ENCODE data around the gene FARSA. TPM values are rescaled to one million over a fixed set of nuclear protein-coding genes. Genes with fewer than 3 reads are reported as not detected.

The FARSA gene
- polyA plus RNA-seq, 3 donors, result 42.7 to 49.7 (median 42.7) TPM

DNA sequence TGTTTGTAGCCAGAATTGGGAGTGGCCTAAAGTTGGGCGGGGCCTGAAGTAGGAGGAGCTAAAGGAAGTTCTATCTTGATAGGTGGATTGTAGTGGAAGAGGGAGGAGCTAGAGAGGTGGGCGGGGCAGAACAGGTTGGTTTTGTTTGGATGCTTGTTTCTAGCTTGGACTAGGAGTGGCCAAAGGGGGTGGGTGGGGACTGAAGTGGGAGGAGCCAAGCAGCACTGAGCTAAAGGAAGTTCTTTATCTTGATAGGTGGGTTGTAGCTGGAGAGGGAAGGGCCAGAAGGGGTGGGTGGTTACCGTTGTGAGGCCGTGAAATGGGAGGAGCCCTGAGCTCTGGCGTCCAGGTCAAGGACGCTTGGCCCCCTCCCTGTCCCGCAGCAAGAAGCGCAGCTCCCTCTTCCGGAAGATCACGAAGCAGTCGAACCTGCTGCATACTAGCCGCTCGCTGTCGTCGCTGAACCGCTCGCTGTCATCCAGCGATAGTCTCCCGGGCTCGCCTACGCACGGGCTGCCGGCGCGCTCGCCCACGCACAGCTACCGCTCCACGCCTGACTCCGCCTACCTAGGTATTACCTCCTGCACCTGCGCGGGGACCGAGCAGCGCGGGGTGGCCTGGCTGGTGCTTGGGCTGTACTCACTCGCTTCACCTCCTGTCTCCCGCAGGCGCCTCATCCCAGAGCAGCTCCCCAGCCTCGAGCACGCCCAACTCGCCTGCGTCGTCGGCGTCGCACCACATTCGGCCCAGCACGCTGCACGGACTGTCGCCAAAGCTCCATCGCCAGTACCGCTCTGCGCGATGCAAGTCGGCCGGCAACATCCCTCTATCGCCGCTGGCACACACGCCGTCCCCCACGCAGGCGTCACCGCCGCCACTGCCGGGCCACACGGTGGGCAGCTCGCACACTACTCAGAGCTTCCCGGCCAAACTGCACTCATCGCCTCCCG, 60.3 kb downstream of the FARSA start:
- no peak for DNase-seq (ENCODE audit: low read depth in 3 of 3, low spot score in 2 of 3)

Other genes with a start within 250 kb of the FARSA start
- gene GNG14, start 245.7 kb downstream of the FARSA start, polyA plus RNA-seq (ENCODE audit: insufficient read length in 3 of 3), result not detected
- 10 to 100 TPM; 12.0 to 14.3 (median 12.6) TPM for gene FBXW9, start 237.1 kb downstream of the FARSA start, polyA plus RNA-seq (ENCODE audit: insufficient read length in 3 of 3)
- 10 to 100 TPM; 62.2 to 66.0 (median 62.9) TPM for gene TNPO2, start 209.8 kb downstream of the FARSA start, polyA plus RNA-seq (ENCODE audit: insufficient read length in 3 of 3)
- 100 to 1,000 TPM; 125 to 160 (median 151) TPM for gene TRIR, start 199.0 kb downstream of the FARSA start, polyA plus RNA-seq (ENCODE audit: insufficient read length in 3 of 3)
- gene GET3, start 196.2 kb downstream of the FARSA start, polyA plus RNA-seq (ENCODE audit: insufficient read length in 3 of 3), result 10 to 100 TPM; 83.8 to 97.1 (median 89.2) TPM
- gene BEST2, start 181.9 kb downstream of the FARSA start, polyA plus RNA-seq (ENCODE audit: insufficient read length in 3 of 3), result under 1 TPM in 2 of 3 donors, not detected in 1; 0.07 to 0.08 TPM
- gene HOOK2, start 158.2 kb downstream of the FARSA start, polyA plus RNA-seq (ENCODE audit: insufficient read length in 3 of 3), result 10 to 100 TPM; 34.5 to 47.7 (median 42.4) TPM
- gene JUNB, start 142.2 kb downstream of the FARSA start, polyA plus RNA-seq (ENCODE audit: insufficient read length in 3 of 3), result 10 to 100 TPM; 21.4 to 47.8 (median 32.9) TPM
- gene PRDX2, start 131.9 kb downstream of the FARSA start, polyA plus RNA-seq (ENCODE audit: insufficient read length in 3 of 3), result 100 to 1,000 TPM; 286 to 323 (median 296) TPM
- 1 to 10 TPM; 1.7 to 7.5 (median 5.9) TPM for gene THSD8, start 131.6 kb downstream of the FARSA start, polyA plus RNA-seq (ENCODE audit: insufficient read length in 3 of 3)
- 10 to 100 TPM; 31.6 to 35.6 (median 34.9) TPM for gene RNASEH2A, start 127.1 kb downstream of the FARSA start, polyA plus RNA-seq (ENCODE audit: insufficient read length in 3 of 3)
- gene RTBDN, start 99.1 kb downstream of the FARSA start, polyA plus RNA-seq (ENCODE audit: insufficient read length in 3 of 3), result not detected
- gene MAST1, start 95.2 kb downstream of the FARSA start, polyA plus RNA-seq (ENCODE audit: insufficient read length in 3 of 3), result under 1 TPM; 0.80 to 0.99 (median 0.89) TPM
- 10 to 100 TPM; 10.1 to 15.0 (median 11.6) TPM for gene DNASE2, start 52.3 kb downstream of the FARSA start, polyA plus RNA-seq (ENCODE audit: insufficient read length in 3 of 3)
- under 1 TPM; 0.39 to 0.44 (median 0.40) TPM for gene KLF1, start 46.5 kb downstream of the FARSA start, polyA plus RNA-seq (ENCODE audit: insufficient read length in 3 of 3)
- 10 to 100 TPM; 24.0 to 30.4 (median 27.6) TPM for gene GCDH, start 42.6 kb downstream of the FARSA start, polyA plus RNA-seq (ENCODE audit: insufficient read length in 3 of 3)
- 1 to 10 TPM; 1.7 to 3.6 (median 2.7) TPM for gene SYCE2, start 14.4 kb downstream of the FARSA start, polyA plus RNA-seq (ENCODE audit: insufficient read length in 3 of 3)
- 1,000 to 10,000 TPM in 1 of 3 donors, 100 to 1,000 TPM in 2; 833 to 1,059 (median 960) TPM for gene CALR, start 4.9 kb upstream of the FARSA start, polyA plus RNA-seq (ENCODE audit: insufficient read length in 3 of 3)
- gene RAD23A, start 12.2 kb upstream of the FARSA start, polyA plus RNA-seq (ENCODE audit: insufficient read length in 3 of 3), result 10 to 100 TPM; 59.3 to 69.3 (median 61.7) TPM
- gene GADD45GIP1, start 23.5 kb upstream of the FARSA start, polyA plus RNA-seq (ENCODE audit: insufficient read length in 3 of 3), result 10 to 100 TPM; 28.0 to 33.3 (median 30.6) TPM
- under 1 TPM in 2 of 3 donors, not detected in 1; 0.11 to 0.15 TPM for gene DAND5, start 35.9 kb upstream of the FARSA start, polyA plus RNA-seq (ENCODE audit: insufficient read length in 3 of 3)
- 10 to 100 TPM; 13.3 to 15.0 (median 14.2) TPM for gene NFIX, start 61.8 kb upstream of the FARSA start, polyA plus RNA-seq (ENCODE audit: insufficient read length in 3 of 3)
- gene LYL1, start 169.1 kb upstream of the FARSA start, polyA plus RNA-seq (ENCODE audit: insufficient read length in 3 of 3), result 1 to 10 TPM; 3.2 to 5.5 (median 3.5) TPM
- 10 to 100 TPM; 30.8 to 34.5 (median 32.0) TPM for gene TRMT1, start 183.0 kb upstream of the FARSA start, polyA plus RNA-seq (ENCODE audit: insufficient read length in 3 of 3)
- 10 to 100 TPM; 18.3 to 23.9 (median 21.2) TPM for gene NACC1, start 184.6 kb upstream of the FARSA start, polyA plus RNA-seq (ENCODE audit: insufficient read length in 3 of 3)
- 10 to 100 TPM; 53.4 to 61.6 (median 59.8) TPM for gene STX10, start 216.7 kb upstream of the FARSA start, polyA plus RNA-seq (ENCODE audit: insufficient read length in 3 of 3)
- gene IER2, start 216.7 kb upstream of the FARSA start, polyA plus RNA-seq (ENCODE audit: insufficient read length in 3 of 3), result 100 to 1,000 TPM in 1 of 3 donors, 10 to 100 TPM in 2; 77.9 to 128 (median 96.6) TPM

All from right renal cortex interstitium (tissue), 3 donors.